ENCODE measurements around the gene VAV3.
"Not testable (repeated sequence)": the region's sequence is repeated elsewhere in the genome, so short reads cannot be mapped to it uniquely, and the experiment has no call there.

The VAV3 gene

DNA sequence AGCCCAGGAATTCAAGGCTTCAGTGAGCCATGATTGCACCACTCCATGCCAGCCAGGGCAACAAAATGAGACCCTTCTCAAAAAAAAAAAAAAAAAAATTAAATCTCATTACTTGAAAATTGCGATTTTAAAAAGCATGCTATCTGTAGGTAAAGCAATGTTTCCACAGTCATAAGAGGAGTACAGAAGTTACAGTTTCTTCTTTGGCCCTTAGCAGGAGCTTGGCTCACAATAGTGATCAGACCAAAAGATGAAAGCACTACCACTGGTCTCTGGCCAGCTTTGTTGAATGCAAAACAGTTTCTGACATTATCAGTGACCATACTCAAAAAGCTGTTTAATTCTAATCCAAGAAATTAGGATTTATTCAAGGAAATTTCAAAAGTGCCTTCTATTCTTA is 31.2 kb downstream of the VAV3 start:
- DNase-seq, result no peak

DNA sequence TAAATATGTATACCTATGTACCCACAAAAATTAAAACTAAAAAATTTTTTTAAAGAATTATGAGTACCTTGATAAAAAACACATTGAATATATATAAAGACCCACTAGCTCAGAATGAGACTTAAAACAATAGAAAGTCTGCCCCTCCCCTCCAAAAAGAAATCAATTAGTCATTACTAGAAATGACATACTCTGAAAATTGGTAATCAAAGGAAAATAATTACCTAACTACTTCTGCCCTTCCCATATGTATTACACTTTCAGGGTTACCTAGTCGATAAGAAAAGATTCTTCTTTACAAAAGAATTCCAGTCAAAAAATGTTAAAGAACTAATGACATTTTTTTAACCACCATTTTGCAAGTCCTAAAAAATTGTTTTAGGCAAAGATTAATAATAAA is 34.7 kb downstream of the VAV3 start:
- DNase-seq, result no peak

DNA sequence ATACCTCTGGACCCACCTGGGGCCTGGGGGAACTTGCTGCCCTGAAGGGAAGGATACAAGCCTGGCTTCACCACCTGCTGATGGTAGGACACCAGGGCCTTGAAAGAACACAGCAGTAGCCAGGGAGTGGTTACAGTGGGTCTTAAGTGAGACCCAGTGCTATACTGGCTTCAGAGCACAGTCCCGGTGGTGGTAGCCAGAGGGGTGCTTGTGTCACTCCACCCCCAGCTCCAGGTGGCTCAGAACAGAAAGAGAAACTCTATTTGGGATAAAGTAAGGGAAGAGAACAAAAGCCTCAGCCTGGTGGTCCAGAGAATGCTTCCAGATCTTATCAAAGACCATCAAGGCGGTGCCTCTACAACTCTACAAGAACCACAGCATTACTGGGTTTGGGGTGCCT is 37.2 kb downstream of the VAV3 start:
- no peak for DNase-seq

DNA sequence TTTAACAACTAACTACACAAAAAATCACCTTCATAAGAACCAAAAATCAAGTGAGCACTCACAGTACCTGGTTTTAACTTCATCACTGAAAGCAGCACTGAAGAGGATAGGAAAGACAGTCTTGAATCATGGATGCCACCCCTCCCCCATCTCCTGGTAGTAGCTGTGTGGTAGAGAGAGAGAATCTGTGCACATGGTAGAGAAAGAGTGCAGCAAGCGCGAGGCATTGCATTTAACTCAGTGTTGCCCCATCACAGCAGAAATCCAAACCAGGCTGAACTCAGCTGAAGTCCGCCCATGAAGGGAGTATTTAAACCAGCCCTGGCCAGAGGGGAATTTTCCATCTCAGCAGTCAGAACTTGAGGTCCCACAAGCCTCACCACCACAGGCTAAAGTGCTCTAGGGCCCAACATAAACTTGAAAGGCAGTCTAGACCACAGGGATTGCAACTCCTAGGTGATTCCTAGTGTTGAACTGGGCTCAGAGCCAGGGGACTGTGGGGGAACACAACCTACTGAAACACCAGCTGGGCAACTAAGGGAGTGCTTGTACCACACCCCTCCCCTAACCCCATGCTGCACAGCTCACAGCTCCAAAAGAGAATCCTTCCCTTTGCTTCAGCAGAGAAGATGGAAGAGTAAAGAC is 38.4 kb downstream of the VAV3 start:
- DNase-seq, result peak; percentile 33

DNA sequence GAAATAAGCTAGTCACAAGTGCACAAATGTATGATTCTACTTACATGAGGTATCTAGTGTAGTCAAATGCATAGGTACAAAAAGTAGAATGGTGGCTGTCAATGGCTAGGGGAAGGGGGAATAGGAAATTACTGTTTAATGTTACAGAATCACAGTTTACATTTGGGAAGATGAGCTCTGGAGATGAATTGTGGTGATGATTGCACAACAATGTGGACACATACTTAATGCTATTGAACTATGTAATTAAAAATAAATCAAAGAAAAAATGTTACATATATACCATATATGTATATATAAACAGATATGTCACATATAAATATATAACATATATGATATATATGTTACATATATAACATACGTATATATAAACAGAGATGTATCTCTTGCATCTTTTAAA is 39.4 kb downstream of the VAV3 start:
- no peak for DNase-seq

DNA sequence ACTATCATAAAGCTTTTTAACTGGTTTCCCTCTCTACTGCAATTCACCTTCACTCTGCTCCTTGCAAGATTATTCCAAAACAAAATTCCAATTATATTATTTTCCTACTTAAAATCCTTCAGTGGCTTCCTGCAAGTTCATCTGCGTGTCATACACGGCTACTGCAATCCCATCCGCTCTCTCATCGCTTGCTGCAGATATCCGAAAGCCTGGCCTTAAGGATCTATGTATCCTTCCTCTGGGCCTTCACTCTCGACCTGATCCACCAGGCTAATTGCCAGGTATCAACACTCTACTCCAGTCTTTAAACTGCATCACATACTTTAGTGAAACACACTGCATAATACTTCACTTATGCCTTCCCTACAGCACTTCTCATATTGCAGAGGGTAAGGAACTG is 44.0 kb downstream of the VAV3 start:
- DNase-seq, result no peak

DNA sequence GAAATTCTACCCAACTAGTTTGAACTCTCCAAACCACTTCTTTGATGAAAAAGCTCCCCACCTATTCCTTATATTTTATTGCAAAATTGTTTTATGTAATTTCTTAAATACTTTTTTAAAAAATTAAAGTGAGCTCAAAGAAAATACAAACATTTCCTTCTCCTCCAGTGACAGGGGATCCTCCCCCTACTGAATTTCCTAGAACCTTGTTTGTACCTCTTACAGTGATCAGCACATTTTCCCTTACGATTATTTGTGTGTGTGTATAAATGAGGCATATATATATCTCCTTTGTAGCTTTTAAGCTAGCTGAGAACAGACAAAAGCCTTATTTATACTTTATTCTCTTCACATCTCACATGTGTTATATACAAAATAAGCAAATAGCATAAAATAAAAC is 44.4 kb downstream of the VAV3 start:
- no peak for DNase-seq

DNA sequence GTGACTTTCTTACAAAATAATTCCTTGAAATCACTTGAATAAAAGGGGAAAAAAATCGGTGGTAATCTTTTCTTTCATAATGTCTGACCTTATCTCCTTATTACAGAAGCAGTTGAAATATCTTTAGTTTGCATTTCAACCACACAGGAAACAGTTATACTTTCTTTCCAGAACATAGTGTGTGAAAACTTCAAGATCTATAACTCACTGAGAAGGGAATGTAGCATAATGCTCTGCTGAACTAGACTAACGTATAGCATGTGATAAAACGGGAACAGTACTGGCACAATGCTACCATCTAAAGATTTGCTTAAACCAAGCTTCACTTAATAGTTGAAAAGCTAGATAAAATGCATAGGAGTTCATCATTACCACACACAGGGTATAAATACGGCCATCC is 45.0 kb downstream of the VAV3 start:
- DNase-seq, result no peak

DNA sequence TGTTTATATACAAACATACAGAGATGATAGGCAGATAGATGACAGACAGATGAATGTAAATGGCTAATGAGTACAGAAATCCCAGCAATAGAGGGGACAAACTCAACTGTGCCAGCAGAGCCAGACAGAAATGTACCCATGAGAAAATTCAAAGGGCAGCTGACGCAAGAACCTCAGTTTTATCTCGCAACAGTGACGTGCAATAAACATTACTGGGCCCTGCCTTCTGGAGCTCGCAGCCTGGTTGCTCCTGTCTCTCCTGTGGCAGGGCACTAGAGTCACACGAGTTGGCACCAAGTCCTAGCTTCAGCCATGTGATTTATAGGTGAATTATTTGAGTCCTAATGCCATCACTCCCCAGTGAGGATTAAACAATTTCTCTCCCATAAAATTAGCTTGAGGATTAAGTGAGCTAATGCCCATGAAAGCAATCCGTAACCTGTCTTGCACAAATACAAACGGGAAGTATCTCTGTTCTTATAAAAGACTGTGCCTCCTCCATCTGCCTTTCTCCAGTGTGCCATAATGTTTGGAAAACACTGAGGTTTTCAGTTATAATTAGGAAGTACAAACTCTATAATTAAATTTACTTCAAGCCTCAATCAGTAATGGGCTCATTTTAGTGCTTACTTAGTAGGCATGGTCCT is 50.7 kb downstream of the VAV3 start:
- DNase-seq, result no peak

DNA sequence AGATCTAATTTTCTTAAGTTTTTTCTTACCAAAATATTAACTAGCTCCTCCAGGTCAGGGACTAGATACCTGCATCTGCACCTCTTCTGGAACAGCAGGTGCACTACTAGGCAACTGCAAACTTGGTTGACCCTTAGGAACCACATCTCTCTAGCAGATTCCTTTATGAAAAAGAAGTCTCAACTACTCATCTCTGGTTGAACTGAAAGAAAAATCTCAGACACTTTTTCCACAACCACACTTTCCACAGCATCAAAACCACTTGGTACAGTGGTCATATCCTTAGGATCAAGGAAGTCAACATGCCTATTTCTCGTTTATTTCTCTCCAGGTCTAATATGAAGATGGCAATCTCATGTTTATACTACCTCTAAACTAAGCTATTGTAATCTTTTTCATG is 52.3 kb downstream of the VAV3 start:
- DNase-seq, result no peak

DNA sequence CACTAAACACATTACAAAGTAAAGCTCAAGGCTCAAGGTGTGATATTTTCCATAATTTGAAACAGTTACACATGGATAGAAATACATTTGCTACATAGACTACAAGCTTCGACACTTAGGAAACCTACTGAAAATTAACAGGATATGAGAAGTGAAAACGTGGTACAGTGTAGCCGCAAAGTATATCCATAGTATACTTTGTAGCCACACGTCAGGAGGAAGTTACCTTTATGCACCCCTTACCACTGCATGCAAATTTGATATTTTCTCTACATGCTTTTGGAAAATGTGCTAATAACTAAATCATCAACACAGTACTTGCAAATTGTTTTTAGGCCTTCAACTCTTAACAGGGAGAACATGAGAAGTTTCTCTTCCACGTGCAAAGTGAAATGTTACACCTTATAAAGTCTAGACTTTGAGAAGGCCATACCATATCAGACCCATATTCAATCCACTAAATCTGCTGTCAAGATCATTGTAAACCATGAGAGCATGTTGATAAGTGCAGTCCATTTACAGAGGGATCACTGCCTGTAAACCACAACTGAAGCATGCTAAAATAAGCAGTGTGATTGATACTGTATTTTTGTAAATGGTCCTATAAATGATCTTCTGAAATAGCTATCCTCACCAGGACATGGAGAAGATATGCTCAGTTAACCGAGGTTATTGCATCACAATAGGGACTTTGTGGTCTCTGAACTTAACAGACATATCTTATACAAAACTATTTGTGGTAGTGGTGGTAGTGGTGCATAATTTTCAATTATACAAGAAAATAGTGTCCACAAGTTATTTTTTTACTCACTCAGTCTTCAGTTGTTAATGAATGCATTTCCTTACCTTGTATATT is 64.7 kb downstream of the VAV3 start:
- no peak for DNase-seq

DNA sequence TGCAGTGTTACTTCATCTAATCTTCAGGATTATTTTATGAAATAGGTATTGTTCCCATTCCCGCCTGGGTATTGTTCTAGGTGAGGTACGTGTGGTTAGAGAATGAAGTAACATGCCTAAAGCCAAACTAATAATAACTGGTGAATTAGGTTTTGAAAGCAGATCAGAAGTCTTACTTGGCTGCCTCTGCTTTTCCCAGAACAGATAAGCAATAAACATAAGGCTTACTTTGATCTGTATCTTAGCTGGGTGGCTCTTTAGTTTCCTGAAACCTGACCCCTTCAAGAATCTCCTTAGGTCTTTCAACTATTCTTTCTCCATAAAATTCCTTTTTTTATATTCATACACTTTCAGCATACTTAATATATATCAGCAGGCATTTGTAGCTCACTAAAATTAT is 65.3 kb downstream of the VAV3 start:
- no peak for DNase-seq

DNA sequence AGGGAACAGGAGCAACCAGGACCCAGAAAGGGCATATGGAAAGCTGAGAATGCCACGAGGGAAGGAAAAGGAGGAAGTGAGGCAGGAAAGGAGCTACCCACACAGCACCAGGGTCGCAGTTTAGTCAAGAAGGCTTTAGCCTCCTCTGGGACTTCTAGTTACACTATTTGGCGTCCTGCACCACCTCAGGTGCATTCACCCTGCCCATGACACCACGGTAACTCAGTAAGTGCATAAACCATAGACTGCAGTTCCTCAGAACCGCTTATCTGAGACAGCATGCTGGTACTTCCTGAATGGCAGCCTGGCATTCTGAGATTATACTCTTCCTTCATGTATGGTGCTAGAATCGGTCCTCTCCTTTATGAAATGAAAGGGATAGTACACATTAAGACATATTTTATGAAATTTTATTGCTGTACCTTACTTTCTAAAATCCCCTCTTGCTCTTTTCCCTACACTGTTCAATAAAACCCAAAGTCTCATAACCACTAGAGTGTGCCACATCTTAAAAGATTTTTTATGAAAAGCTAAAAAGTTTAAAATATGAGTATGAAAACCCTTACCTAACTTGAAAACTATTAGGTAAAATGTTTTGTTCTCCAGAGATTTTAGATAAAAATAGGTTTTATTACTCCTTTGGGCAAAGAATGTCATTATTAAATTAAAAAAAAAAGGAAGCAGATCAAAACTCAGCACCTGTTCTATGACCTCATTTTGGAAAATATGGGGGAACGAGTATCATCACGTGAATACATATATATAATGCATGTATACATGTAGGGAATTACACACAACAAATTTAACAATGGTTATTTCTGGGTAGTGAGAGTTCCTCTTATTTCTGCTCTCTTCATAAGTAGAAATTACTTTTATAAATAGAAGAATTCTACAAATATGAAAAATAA is 67.3 kb downstream of the VAV3 start:
- DNase-seq, result no peak

DNA sequence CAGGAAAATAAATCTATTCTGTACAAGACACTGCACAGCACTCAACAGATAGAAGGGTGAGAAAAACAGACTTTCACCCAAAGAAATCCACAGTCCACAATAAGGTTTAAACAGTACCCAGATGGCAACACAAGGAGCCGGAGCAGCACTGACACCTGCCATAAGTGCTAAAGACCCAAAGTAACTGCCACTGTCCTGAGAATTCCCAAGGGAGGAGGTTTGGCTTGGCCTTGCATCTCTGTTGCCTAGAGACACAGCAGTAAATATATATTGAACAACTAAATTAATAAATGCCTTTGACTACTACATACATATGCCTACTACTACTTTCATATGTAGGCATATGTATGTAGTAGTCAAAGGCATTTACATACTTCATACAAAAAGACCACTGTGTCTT is 68.0 kb downstream of the VAV3 start:
- DNase-seq, result no peak

DNA sequence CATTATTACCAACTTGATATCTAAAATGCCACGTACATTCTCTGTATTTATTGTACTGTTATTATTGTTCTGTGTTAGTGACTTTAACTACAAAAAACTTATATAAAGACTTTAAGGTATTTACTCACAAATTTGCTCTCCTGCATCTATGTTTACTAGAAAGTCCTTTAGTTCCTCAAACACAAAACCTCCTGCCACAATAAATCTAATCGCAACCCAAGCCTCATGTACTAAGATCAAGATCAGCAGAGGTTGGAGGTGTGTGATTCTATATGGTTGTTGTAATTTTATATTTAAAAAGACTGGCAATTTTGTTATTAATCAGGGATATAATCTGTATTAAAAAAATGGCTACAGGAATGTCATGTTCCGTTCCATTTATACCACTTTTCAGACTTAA is 68.6 kb downstream of the VAV3 start:
- DNase-seq, result no peak

DNA sequence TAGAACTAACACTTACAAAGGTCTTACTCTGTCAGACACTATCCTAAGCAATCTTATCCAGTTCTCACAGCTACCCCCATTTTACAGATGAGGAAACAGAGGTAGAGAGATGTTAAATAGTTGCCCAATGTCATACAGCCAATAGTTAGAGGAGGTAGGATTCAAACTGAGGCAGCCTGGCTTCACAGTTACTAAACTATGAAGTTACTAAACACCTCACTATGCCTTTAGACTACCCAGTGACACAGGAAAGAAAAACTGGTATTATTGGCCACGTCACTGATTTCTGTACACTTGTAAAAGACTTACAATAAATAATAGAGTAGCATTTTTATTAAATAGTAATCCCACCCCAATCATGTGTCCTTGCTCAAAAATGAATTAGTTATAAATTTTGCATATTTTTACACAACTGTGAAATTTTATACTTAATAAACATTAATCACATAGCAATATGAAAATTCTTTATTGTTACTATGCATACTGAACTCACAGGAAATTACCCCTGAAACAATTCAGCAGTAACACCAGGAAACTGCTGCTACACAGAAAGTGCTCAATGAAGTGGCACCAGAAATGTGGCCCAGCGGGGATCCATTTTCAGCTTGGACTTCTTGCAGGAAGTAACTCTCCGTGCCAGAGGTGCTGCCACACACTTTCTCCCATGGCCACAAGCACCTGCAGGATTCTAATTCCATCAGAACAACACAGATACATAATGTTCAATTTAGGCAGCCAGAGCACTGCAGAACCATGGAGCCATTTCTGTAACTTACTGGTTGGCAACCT is 69.4 kb downstream of the VAV3 start:
- DNase-seq, result no peak

DNA sequence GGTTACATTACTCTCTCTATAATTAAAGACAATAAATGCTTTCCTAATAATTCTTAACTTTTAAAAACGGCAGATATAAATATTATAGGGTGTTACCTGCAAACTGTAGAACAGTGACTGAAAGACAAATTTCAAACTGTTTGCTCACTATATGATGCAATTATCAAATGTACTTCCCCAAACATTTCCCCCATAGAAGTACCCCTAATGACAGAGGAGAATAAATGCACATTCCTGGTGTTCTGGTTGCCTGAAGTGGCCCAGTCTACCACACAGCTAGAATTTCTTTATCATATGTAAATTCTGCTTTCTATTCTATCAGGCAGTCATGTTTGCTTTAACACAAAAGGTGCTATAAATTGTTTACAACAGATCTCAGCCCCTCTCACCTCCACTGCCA is 70.4 kb downstream of the VAV3 start:
- no peak for DNase-seq

DNA sequence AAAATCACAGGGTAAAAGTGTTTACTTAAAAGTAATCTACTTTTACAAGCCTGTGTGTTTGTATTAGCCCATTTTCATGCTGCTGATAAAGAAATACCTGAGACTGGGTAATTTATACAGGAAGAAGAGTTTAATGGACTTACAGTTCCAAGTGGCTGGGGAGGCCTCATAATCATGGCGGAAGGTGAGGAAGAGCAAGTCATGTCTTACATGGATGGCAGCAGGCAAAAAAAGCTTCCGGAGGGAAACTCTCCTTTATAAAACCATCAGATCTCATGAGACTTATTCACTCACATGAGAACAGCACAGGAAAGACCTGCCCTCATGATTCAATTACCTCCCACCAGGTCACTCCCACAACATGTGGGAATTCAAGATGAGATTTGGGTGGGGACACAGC is 71.6 kb downstream of the VAV3 start:
- DNase-seq, result not testable (repeated sequence)

DNA sequence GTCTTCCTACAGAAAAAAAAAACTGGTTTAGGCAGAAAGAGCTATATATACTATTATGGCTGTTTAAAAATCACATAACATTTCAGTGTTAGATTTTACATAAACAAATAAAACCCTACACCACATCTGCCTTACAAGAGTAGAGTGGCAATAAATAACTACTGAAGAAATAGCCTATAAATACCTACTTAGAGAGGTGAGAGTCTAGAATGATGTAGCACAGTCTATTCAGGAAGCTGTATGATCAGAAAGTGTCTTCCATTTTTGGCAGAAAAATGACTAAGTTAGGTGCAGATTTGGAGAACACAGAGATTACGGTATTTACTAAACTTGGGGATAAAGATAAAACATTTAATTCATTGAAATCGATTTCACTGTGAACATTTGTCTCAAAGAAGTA is 75.5 kb downstream of the VAV3 start:
- DNase-seq, result no peak

DNA sequence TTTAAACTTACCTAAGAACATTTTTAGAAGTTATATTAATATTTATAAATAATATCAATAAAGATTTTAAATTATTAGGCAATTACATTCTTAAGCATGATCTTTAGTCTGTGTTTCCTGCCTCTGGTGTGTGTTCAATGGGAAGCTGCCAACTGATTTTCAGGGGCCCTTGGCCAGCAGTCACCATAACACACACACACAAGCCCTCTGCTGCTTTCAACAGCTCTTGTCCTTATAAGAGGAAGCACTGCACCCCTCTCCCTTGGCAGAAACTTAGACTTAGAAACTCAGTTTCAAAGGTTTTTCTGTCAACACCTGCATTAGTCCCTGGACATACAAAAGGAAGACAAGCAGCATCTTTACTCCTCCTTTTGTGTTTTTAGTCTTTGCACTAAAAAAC is 81.4 kb downstream of the VAV3 start:
- peak; percentile 24 for DNase-seq

DNA sequence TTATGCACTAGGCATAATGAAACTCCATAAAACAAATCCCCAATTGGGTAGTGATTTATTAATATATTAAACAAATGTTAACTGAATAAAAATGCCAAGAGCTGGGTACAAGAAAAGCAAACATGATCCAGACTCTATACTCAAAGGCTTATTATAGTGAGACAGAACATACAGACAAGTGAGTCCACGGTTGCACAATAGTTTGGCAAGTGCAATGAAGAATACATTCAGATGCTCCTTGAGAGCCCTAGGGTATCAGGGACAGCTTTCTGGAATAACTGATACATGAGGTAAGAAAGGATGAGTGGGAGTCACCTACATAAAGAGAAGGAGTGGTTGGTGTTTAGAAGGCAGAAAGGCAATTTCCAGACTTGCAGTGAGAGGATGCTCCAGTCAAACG is 85.1 kb downstream of the VAV3 start:
- no peak for DNase-seq

DNA sequence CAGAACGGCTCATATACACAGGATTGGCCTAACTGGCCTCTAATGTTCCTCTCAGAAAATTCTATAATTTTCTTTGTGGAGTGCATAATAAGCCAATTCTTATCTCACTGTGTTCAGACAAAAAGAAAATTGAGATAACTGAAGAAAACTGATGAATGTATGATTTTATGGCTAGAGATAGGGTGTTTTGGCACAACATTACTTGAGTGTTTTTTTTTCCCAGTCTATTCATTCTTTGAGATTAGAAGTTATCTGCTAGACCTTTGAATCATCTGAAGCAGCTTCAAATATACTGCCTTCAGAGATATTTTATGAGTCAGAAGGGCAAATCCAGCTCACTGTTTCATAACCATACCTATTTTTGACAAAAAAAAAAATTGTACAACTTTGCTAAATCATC is 85.6 kb downstream of the VAV3 start:
- DNase-seq, result no peak
